HEK293 (cell line): ENCODE results near the gene OPCML.

Source experiments
- CTCF ChIA-PET: fragments of 350-600 bp; formaldehyde crosslinking; extraction: SDS; loops from one replicate; lab custom pipeline; 2021; ENCODE audit warnings: antibody characterized with exemption; lab: Yijun Ruan, JAX
- POLR2A ChIA-PET: fragments of 300-600 bp; formaldehyde crosslinking; extraction: SDS; loops from one replicate; lab custom pipeline; 2020; ENCODE audit warnings: antibody characterized with exemption, inconsistent platforms; lab: Yijun Ruan, JAX
- H3K27ac ChIP-seq: fragments of 200-500 bp; sonication (Bioruptor generic); 2 replicates; pipeline ENCODE4 v1.5.1; 2014; ENCODE audit warnings: low read depth, low read length, control low read depth, inconsistent platforms; ENCODE audit errors: extremely low read depth
- H3K36me3 ChIP-seq, 2 experiments: fragments of 200-500 bp in 1 of 2; sonication (Bioruptor generic) in 1 of 2; 1 replicate in 1 of 2; 2 replicates in 1 of 2; pipeline ENCODE4 v1.5.1; 2014 to 2017; ENCODE audit warnings: inconsistent platforms in 2 of 2, low read length in 2 of 2; ENCODE audit not compliant: control insufficient read depth in 2 of 2, insufficient read depth in 1 of 2
- H3K4me1 ChIP-seq: fragments of 200-500 bp; sonication (Bioruptor generic); 2 replicates; pipeline ENCODE4 v1.5.1; 2014; ENCODE audit warnings: mild to moderate bottlenecking, low read length, inconsistent platforms; ENCODE audit not compliant: control insufficient read depth, insufficient read depth
- H3K4me3 ChIP-seq: 2 replicates; pipeline ENCODE4 v1.5.1; 2011; ENCODE audit warnings: low read depth, mild to moderate bottlenecking, control low read depth, low read length, moderate library complexity
- H3K9me3 ChIP-seq: fragments of 200-500 bp; sonication (Bioruptor generic); 2 replicates; pipeline ENCODE4 v1.5.1; 2014; ENCODE audit warnings: low read depth, low read length, inconsistent platforms; ENCODE audit not compliant: control insufficient read depth, insufficient read depth
- BCL11B ChIP-seq: fragments of 450-650 bp; formaldehyde crosslinking; IDR thresholded peaks from 2 replicates; pipeline ENCODE4 v1.5.1; 2016; ENCODE audit warnings: low read depth, missing biosample characterization, missing genetic modification characterization
- FEZF1 ChIP-seq: fragments of 450-650 bp; formaldehyde crosslinking; IDR thresholded peaks from 2 replicates; pipeline ENCODE4 v1.5.1; 2016; ENCODE audit warnings: missing biosample characterization, missing genetic modification characterization
- GLI4 ChIP-seq: fragments of 450-650 bp; formaldehyde crosslinking; IDR thresholded peaks from 2 replicates; pipeline ENCODE4 v1.5.1; 2016; ENCODE audit warnings: missing biosample characterization, missing genetic modification characterization
- HOXA7 ChIP-seq: sonication (generic); formaldehyde crosslinking; IDR thresholded peaks from 2 replicates; pipeline ENCODE4 v1.8.1; 2022; ENCODE audit warnings: missing genetic modification reagents, borderline replicate concordance
- INSM2 ChIP-seq: fragments of 450-650 bp; formaldehyde crosslinking; IDR thresholded peaks from 2 replicates; pipeline ENCODE4 v1.5.1; 2016; ENCODE audit warnings: missing biosample characterization, missing genetic modification characterization
- PATZ1 ChIP-seq: fragments of 450-650 bp; formaldehyde crosslinking; IDR thresholded peaks from 2 replicates; pipeline ENCODE4 v1.5.1; 2016; ENCODE audit warnings: missing biosample characterization, missing genetic modification characterization
- RBAK ChIP-seq: fragments of 450-650 bp; formaldehyde crosslinking; IDR thresholded peaks from 2 replicates; pipeline ENCODE4 v1.5.1; 2016; ENCODE audit warnings: missing biosample characterization, missing genetic modification characterization
- ZBTB10 ChIP-seq: fragments of 450-650 bp; formaldehyde crosslinking; IDR thresholded peaks from 2 replicates; pipeline ENCODE4 v1.5.1; 2016; ENCODE audit warnings: missing biosample characterization, missing genetic modification characterization
- ZBTB17 ChIP-seq: fragments of 450-650 bp; formaldehyde crosslinking; IDR thresholded peaks from 2 replicates; pipeline ENCODE4 v1.5.1; 2016; ENCODE audit warnings: missing biosample characterization, missing genetic modification characterization
- ZBTB44 ChIP-seq: fragments of 450-650 bp; IDR thresholded peaks from 2 replicates; pipeline ENCODE4 v1.5.1; 2018; ENCODE audit warnings: missing biosample characterization, mild to moderate bottlenecking, missing genetic modification characterization
- ZBTB49 ChIP-seq: fragments of 450-650 bp; formaldehyde crosslinking; IDR thresholded peaks from 2 replicates; pipeline ENCODE4 v1.5.1; 2016; ENCODE audit warnings: missing biosample characterization, missing genetic modification characterization, low read depth
- ZNF148 ChIP-seq: fragments of 450-650 bp; formaldehyde crosslinking; IDR thresholded peaks from 2 replicates; pipeline ENCODE4 v1.5.0; 2017; ENCODE audit warnings: missing biosample characterization, missing genetic modification characterization, borderline replicate concordance
- ZNF248 ChIP-seq: fragments of 450-650 bp; formaldehyde crosslinking; IDR thresholded peaks from 2 replicates; pipeline ENCODE4 v1.5.1; 2017; ENCODE audit warnings: missing biosample characterization, missing genetic modification characterization
- ZNF311 ChIP-seq: fragments of 450-650 bp; formaldehyde crosslinking; IDR thresholded peaks from 2 replicates; pipeline ENCODE4 v1.5.1; 2017; ENCODE audit warnings: missing biosample characterization, missing genetic modification characterization, borderline replicate concordance
- ZNF341 ChIP-seq: fragments of 450-650 bp; formaldehyde crosslinking; IDR thresholded peaks from 2 replicates; pipeline ENCODE4; 2016; ENCODE audit warnings: low read depth, missing biosample characterization, missing genetic modification characterization
- ZNF354C ChIP-seq: fragments of 450-650 bp; formaldehyde crosslinking; IDR thresholded peaks from 2 replicates; pipeline ENCODE4 v1.5.1; 2016; ENCODE audit warnings: missing biosample characterization, missing genetic modification characterization, low read depth, borderline replicate concordance
- ZNF473 ChIP-seq: fragments of 450-650 bp; formaldehyde crosslinking; IDR thresholded peaks from 2 replicates; pipeline ENCODE4 v1.5.1; 2017; ENCODE audit warnings: missing biosample characterization, missing genetic modification characterization
- ZNF580 ChIP-seq: fragments of 450-650 bp; formaldehyde crosslinking; IDR thresholded peaks from 2 replicates; pipeline ENCODE4 v1.5.1; 2016; ENCODE audit warnings: missing biosample characterization, missing genetic modification characterization
- ZNF677 ChIP-seq: fragments of 450-650 bp; IDR thresholded peaks from 2 replicates; pipeline ENCODE4 v1.5.0; 2018; ENCODE audit warnings: missing biosample characterization, mild to moderate bottlenecking, missing genetic modification characterization, moderate library complexity
- ZNF791 ChIP-seq: fragments of 450-650 bp; formaldehyde crosslinking; IDR thresholded peaks from 2 replicates; pipeline ENCODE4 v1.5.1; 2016; ENCODE audit warnings: missing biosample characterization, missing genetic modification characterization
- ZNF837 ChIP-seq: fragments of 450-650 bp; formaldehyde crosslinking; IDR thresholded peaks from 2 replicates; pipeline ENCODE4 v1.5.1; 2016; ENCODE audit warnings: missing biosample characterization, missing genetic modification characterization
- ZNF843 ChIP-seq: fragments of 450-650 bp; formaldehyde crosslinking; IDR thresholded peaks from 2 replicates; pipeline ENCODE4 v1.5.1; 2016; ENCODE audit warnings: missing biosample characterization, missing genetic modification characterization

OPCML gene

GRCh38 chr11:133269267-133269666 lies 263.0 kb downstream of the OPCML start:
- Histone ChIP-seq H3K9me3 (no peaks in the 10 kb centered on the region), H3K4me3 (no peak overlapping the region), H3K4me1 (no peaks in the 10 kb centered on the region), H3K27ac (no peak overlapping the region), H3K36me3 (no peaks in the 10 kb centered on the region)
- CTCF ChIA-PET = interaction anchor here (0.6 kb wide), 1 partner anchor 243 kb away, joined by 3 read pairs; no protein-coding TSS in a partner anchor
- no peak for TF ChIP-seq RBAK (tag by site-specific recombination)
- no peak for TF ChIP-seq ZBTB10 (tag by site-specific recombination)
- TF ChIP-seq ZNF148 (tag by site-specific recombination) = no peak
- TF ChIP-seq ZNF791 = no peak
- TF ChIP-seq ZBTB49 (tag by site-specific recombination) = no peak
- TF ChIP-seq ZNF473 (tag by site-specific recombination) = no peak
- POLR2A ChIA-PET = no interaction called here

GRCh38 chr11:133266986-133267385 lies 265.3 kb downstream of the OPCML start:
- Histone ChIP-seq H3K4me3 (no peak overlapping the region), H3K4me1 (no peaks in the 10 kb centered on the region)

GRCh38 chr11:133265530-133266035 lies 266.7 kb downstream of the OPCML start:
- Histone ChIP-seq H3K9me3 (no peaks in the 10 kb centered on the region), H3K4me1 (no peaks in the 10 kb centered on the region), H3K27ac (no peak overlapping the region), H3K4me3 (no peak overlapping the region), H3K36me3 (no peaks in the 10 kb centered on the region)
- ChIA-PET CTCF (no interaction called here), POLR2A (no interaction called here)
- no peak for TF ChIP-seq PATZ1 (tag by site-specific recombination)
- no peak for TF ChIP-seq ZNF580 (tag by site-specific recombination)
- no peak for TF ChIP-seq ZNF341 (tag by site-specific recombination)
- TF ChIP-seq INSM2 (tag by site-specific recombination) = no peak
- no peak for TF ChIP-seq GLI4
- TF ChIP-seq ZNF837 (tag by site-specific recombination) = no peak
- TF ChIP-seq FEZF1 = no peak
- no peak for TF ChIP-seq ZBTB44 (tag by site-specific recombination)

More at GRCh38 chr11:133266986-133267385, 265.3 kb downstream of the OPCML start:
- POLR2A ChIA-PET = no interaction called here
- Histone ChIP-seq H3K9me3 (no peaks in the 10 kb centered on the region), H3K27ac (no peak overlapping the region), H3K36me3 (no peaks in the 10 kb centered on the region)
- TF ChIP-seq ZNF677 (no peak), ZBTB17 (tag by site-specific recombination) (no peak), HOXA7 (CRISPR knock-in tag) (no peak), ZNF248 (no peak), ZNF311 (tag by site-specific recombination) (no peak), ZNF354C (tag by site-specific recombination) (no peak), ZNF843 (tag by site-specific recombination) (no peak), BCL11B (tag by site-specific recombination) (no peak)
- CTCF ChIA-PET = no interaction called here
